ENCODE measurements around the gene ZNF385B.

DNA sequence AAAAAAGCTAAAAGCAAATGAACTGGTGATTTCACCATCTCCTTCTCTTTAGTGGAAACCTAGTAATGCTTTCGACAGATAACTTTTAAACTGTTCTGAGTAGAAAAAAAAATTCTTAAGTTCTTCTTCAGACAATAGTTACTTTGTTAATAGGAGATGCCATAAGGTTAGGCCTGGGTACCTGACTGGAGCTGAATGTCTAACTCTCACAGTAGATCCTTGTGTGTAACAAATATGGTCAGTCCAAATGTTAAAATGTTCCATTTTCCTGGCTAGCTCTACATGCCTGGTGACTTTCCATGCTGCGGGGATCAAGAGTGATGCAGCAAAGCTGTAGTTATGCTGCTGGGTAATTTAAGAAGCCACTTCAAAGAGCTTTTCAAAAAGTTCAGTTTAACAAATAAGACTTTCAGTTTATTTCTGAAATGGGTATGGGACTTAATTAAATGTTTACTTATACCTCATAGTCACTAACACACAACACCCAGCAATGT, 332.8 kb downstream of the ZNF385B start:
- TF ChIP-seq POLR2A (IDR thresholded peaks at IDR 0.05) = no peak
- TF ChIP-seq CTCF (IDR thresholded peaks at IDR 0.05) = no peak

Measured in stomach (tissue), 4 donors.